Tibial artery (tissue), 4 donors: Measurements from ENCODE around the gene SYNGAP1.

ENCODE experiments used
- DNase-seq, 2 donors: peaks; one replicate each; pipeline ENCODE4 v3.0.0-alpha.2; 2019
- H3K27ac ChIP-seq, 2 donors: fragments of 200-600 bp; sonication (generic) in 1 of 2; 1 replicate in 1 of 2; 2 replicates in 1 of 2; pipeline ENCODE4 v1.5.1; 2018 to 2019; ENCODE audit warnings: mild to moderate bottlenecking in 1 of 2
- H3K27me3 ChIP-seq, 2 donors: fragments of 200-600 bp; sonication (generic) in 1 of 2; one replicate each; pipeline versions ENCODE4 v1.5.1 to v1.6.0; 2016 to 2019
- H3K36me3 ChIP-seq, 3 donors: fragments of 200-600 bp; sonication (generic) in 2 of 3; one replicate each; pipeline ENCODE4 v1.5.1; 2016 to 2019; ENCODE audit warnings: mild to moderate bottlenecking in 2 of 3
- H3K4me1 ChIP-seq, 4 donors: fragments of 200-600 bp; sonication (generic) in 2 of 4; 1 replicate in 3 of 4; 2 replicates in 1 of 4; pipeline ENCODE4 v1.5.1; 2016 to 2019
- H3K4me3 ChIP-seq, 2 donors: fragments of 200-600 bp; sonication (generic) in 1 of 2; 1 replicate in 1 of 2; 2 replicates in 1 of 2; pipeline ENCODE4 v1.5.1; 2018 to 2019; ENCODE audit warnings: mild to moderate bottlenecking in 2 of 2
- H3K9me3 ChIP-seq, 3 donors: fragments of 200-600 bp; sonication (generic) in 1 of 3; one replicate each; pipeline ENCODE4 v1.5.1; 2016 to 2019
- intact Hi-C: fragments of 100-400 bp; cut with DNase I; formaldehyde crosslinking; loops from one replicate; pipeline ENCODE4 v1.15.0; 2023; ENCODE audit warnings: low total_unique reads
- TF ChIP-seq, protein P1 (sequence below), 2 experiments: fragments of 200-600 bp in 1 of 2; fragments of 450-650 bp in 1 of 2; IDR thresholded peaks; one replicate each; pipeline ENCODE4 v1.5.1; 2017 to 2019; ENCODE audit warnings: antibody characterized with exemption in 2 of 2, mild to moderate bottlenecking in 1 of 2, moderate library complexity in 1 of 2

SYNGAP1 gene

DNA sequence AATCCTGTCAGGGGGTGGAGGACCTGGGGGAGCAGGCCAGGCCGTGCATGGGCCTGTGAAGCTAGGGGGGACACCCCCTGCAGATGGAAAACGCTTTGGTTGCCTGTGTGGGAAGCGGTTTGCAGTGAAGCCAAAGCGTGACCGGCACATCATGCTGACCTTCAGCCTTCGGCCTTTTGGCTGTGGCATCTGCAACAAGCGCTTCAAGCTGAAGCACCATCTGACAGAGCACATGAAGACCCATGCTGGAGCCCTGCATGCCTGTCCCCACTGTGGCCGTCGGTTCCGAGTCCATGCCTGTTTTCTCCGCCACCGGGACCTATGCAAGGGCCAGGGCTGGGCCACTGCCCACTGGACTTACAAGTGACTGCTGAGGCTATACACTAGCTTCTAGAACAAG, 36.3 kb downstream of the SYNGAP1 start:
- Histone ChIP-seq H3K4me3 (no peak overlapping the region), H3K9me3 (no peaks in the 10 kb centered on the region), H3K27me3 (no peaks in the 10 kb centered on the region), H3K4me1 (peaks cover 0 to 21% (median 18%) of the 10 kb centered on the region in 4 donors), H3K36me3 (peaks cover 0 to 33% (median 19%) of the 10 kb centered on the region in 3 donors), H3K27ac (no peak overlapping the region)
- intact Hi-C loops, result loop anchor here (10.0 kb wide), 2 partner anchors 61 to 119 kb away; partner anchors contain the start of gene KIFC1
- TF ChIP-seq, protein P1, sequence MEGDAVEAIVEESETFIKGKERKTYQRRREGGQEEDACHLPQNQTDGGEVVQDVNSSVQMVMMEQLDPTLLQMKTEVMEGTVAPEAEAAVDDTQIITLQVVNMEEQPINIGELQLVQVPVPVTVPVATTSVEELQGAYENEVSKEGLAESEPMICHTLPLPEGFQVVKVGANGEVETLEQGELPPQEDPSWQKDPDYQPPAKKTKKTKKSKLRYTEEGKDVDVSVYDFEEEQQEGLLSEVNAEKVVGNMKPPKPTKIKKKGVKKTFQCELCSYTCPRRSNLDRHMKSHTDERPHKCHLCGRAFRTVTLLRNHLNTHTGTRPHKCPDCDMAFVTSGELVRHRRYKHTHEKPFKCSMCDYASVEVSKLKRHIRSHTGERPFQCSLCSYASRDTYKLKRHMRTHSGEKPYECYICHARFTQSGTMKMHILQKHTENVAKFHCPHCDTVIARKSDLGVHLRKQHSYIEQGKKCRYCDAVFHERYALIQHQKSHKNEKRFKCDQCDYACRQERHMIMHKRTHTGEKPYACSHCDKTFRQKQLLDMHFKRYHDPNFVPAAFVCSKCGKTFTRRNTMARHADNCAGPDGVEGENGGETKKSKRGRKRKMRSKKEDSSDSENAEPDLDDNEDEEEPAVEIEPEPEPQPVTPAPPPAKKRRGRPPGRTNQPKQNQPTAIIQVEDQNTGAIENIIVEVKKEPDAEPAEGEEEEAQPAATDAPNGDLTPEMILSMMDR (IDR thresholded peaks at IDR 0.05), result no peak
- no peak for DNase-seq

DNA sequence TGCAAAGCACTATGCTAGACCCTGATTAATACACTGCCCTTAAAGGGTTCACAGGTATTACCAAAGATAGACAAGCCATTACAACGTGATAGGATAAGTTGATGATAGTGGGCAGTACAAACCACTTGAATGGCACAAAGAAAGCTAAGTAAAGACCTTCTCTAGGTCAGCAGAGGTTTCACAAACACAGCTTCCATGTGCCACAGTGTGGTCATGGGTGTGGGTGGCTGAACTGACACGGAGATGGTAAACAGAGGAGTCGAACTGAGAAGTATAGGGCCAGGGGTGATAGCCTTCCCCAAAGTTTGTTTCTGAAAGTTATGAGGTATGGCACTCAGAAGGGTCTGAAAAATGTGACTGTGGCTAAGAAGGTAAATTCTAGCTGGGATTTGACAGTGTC, 38.8 kb downstream of the SYNGAP1 start:
- Histone ChIP-seq H3K36me3 (peaks cover 0 to 27% (median 19%) of the 10 kb centered on the region in 3 donors), H3K27me3 (no peaks in the 10 kb centered on the region), H3K9me3 (no peaks in the 10 kb centered on the region), H3K27ac (no peak overlapping the region), H3K4me3 (no peak overlapping the region), H3K4me1 (peaks cover 0 to 11% (median 9%) of the 10 kb centered on the region in 4 donors)
- intact Hi-C loops, result loop anchor here (10.0 kb wide), 2 partner anchors 64 to 116 kb away; partner anchors contain the start of gene KIFC1
- DNase-seq, result no peak
- TF ChIP-seq, protein P1 (IDR thresholded peaks at IDR 0.05), result no peak

DNA sequence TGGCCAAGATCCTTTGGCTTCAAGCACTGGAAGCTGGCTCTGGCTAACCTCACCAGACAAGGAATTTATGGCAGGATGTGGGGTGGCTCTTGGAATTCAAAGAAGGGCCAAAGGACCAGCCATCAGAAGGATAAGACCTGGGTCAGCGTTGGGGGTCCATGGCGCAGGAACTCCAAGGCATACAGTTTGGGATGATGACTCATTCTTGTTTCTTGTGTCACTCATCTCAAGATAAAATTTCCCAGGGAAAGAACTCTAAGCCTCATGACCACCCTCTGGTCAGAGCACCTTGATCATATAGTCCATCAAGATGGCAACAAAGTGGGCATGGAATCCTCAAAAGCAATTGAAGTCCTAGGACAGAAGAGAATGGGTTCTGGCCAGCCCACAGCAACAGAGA, 39.4 kb downstream of the SYNGAP1 start:
- H3K27me3 ChIP-seq, result no peaks in the 10 kb centered on the region
- H3K36me3 ChIP-seq, result peaks cover 0 to 27% (median 19%) of the 10 kb centered on the region in 3 donors
- intact Hi-C loops, result loop anchor here (10.0 kb wide), 2 partner anchors 64 to 116 kb away; partner anchors contain the start of gene KIFC1
- H3K4me1 ChIP-seq, result peaks cover 0 to 10% (median 8%) of the 10 kb centered on the region in 4 donors
- no peak overlapping the region for H3K4me3 ChIP-seq
- DNase-seq, result no peak
- H3K27ac ChIP-seq, result no peak overlapping the region
- H3K9me3 ChIP-seq, result no peaks in the 10 kb centered on the region
- TF ChIP-seq, protein P1 (IDR thresholded peaks at IDR 0.05), result no peak

DNA sequence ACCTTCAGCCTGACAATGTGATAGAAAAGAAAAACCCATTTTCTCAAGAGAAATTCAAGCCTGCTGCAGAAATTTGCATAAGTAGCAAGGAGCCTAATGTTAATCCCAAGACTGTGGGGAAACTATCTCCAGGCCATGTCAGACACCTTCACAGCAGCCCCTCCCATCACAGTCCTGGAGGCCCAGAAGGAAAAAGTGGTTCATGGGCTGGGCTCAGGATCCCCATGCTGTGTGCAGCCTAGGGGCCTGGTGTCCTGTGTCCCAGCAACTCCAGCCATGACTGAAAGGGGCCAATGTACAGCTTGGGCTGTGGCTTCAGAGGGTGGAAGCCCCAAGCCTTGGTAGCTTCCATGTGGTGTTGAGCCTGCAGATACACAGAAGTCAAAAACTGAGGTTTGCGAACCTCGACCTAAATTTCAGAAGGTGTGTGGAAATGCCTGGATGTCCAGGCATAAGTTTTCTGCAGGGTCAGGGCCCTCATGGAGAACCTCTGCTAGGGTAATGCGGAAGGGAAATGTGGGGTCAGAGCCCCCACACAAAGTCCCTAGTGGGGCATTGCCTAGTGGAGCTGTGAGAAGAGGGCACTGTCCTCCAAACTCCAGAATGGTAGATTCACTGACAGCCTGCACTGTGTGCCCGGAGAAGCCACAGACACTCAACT, 46.3 kb downstream of the SYNGAP1 start:
- H3K27ac ChIP-seq, result no peak overlapping the region
- H3K27me3 ChIP-seq, result no peaks in the 10 kb centered on the region
- TF ChIP-seq, protein P1 (IDR thresholded peaks at IDR 0.05), result no peak
- no peaks in the 10 kb centered on the region for H3K4me1 ChIP-seq
- H3K4me3 ChIP-seq, result no peak overlapping the region
- intact Hi-C loops, result no loop called here
- no peaks in the 10 kb centered on the region for H3K36me3 ChIP-seq
- DNase-seq, result no peak
- H3K9me3 ChIP-seq, result no peaks in the 10 kb centered on the region

DNA sequence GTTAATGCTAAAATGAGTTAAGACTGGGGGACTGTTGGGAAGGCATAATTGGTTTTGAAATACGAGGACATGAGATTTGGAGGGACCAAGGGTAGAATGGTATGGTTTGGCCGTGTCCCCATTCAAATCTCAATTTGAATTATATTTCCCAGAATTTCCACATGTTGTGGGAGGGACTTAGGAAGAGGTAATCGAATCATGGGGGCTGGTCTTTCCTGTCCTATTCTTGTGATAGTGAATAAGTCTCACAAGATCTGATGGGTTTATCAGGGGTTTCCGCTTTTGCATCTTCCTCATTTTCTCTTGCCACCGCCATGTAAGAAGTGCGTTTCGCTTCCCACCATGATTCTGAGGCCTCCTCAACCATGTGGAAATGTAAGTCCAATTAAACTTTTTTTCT, 47.2 kb downstream of the SYNGAP1 start:
- intact Hi-C loops, result no loop called here
- TF ChIP-seq, protein P1 (IDR thresholded peaks at IDR 0.05), result no peak
- no peak for DNase-seq
- H3K27me3 ChIP-seq, result no peaks in the 10 kb centered on the region
- no peaks in the 10 kb centered on the region for H3K36me3 ChIP-seq
- no peaks in the 10 kb centered on the region for H3K4me1 ChIP-seq
- H3K4me3 ChIP-seq, result no peak overlapping the region
- H3K9me3 ChIP-seq, result no peaks in the 10 kb centered on the region
- no peak overlapping the region for H3K27ac ChIP-seq
